Gastrocnemius medialis (tissue), 4 donors: Measurements from ENCODE around the gene WDFY2.

Source experiments
- POLR2A ChIP-seq, 2 donors: fragments of 450-650 bp; IDR thresholded peaks; one replicate each; pipeline ENCODE4 v1.6.1; 2017; ENCODE audit warnings: antibody characterized with exemption in 2 of 2, mild to moderate bottlenecking in 2 of 2, moderate library complexity in 2 of 2
- TF ChIP-seq, protein P1 (sequence below), 5 experiments: fragments of 450-650 bp in 3 of 5; fragments of 200-600 bp in 2 of 5; sonication (generic) in 2 of 5; IDR thresholded peaks in 4 of 5; conservative IDR thresholded peaks in 1 of 5; 1 replicate in 4 of 5; 2 replicates in 1 of 5; pipeline ENCODE4 v1.5.1; 2016 to 2019; ENCODE audit warnings: antibody characterized with exemption in 5 of 5, mild to moderate bottlenecking in 3 of 5, moderate library complexity in 3 of 5

DNA sequence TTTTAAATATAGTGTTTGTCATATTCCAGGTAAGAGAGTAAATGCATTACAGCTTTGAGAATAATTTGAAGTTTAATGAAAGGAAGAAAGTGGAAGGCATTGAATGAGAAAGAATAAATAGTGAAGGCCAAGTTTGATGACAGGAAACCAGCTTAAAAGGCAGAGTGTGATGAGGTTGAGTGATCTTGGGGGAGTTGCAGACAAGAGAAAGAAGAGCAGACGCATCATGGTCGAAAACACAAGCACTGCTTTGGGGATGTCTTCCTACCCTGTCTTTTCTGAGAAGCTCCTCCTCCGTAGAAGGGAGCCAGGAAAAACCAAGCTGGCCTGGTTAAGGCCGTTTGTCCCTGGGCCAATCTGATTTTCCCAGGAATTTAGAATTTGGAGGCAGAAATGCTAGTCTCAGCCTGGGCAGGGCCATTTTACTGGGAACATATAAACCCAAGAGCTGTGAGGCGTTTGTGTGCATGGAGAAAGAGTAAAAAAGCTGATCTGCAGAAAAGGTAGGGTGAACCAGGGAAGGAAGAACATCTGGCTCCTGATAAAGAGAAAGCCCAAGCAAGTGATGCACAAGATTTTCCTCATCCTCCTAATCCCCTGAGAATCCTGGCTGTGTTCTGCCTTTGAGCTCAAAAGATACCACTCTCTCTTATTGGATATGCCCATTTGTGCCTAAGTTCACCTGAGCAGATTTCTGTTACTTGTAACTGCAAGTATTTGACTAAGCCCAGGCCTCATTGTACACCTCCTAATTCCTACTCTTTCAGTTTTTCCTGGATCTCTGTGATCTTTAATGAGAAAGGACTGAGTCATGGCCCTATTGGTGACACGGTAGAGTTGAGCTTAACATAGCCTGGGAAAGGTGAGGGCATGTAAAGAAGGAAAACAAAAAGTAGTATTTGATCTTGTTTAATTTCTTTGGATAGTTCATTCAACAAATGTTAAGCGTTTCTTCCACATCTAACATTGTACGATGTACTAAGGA, 80.0 kb downstream of the WDFY2 start:
- TF ChIP-seq, protein P1, sequence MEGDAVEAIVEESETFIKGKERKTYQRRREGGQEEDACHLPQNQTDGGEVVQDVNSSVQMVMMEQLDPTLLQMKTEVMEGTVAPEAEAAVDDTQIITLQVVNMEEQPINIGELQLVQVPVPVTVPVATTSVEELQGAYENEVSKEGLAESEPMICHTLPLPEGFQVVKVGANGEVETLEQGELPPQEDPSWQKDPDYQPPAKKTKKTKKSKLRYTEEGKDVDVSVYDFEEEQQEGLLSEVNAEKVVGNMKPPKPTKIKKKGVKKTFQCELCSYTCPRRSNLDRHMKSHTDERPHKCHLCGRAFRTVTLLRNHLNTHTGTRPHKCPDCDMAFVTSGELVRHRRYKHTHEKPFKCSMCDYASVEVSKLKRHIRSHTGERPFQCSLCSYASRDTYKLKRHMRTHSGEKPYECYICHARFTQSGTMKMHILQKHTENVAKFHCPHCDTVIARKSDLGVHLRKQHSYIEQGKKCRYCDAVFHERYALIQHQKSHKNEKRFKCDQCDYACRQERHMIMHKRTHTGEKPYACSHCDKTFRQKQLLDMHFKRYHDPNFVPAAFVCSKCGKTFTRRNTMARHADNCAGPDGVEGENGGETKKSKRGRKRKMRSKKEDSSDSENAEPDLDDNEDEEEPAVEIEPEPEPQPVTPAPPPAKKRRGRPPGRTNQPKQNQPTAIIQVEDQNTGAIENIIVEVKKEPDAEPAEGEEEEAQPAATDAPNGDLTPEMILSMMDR (IDR thresholded peaks at IDR 0.05 in 4 of 5, conservative IDR thresholded peaks at IDR 0.05 in 1 of 5): no peak
- TF ChIP-seq POLR2A (IDR thresholded peaks at IDR 0.05): no peak
